ENCODE results near the gene TENM3. TPM values are rescaled to one million over a fixed set of nuclear protein-coding genes. Genes with fewer than 3 reads are reported as not detected.

Gene TENM3
- total RNA-seq, 1 experiment from 2014 or later: 108 TPM

- DNase-seq (ENCODE audit: low spot score): no peak
These were observed 437.0 kb downstream of the TENM3 start for GRCh38 chr4:182680234-182680653.

GRCh38 chr4:182683661-182684060 lies 440.5 kb downstream of the TENM3 start:
- no peak for DNase-seq (ENCODE audit: low spot score)

GRCh38 chr4:182684796-182685195 lies 441.6 kb downstream of the TENM3 start:
- no peak for DNase-seq (ENCODE audit: low spot score)

- DNase-seq (ENCODE audit: low spot score): no peak
These were observed 444.9 kb downstream of the TENM3 start for GRCh38 chr4:182688081-182688480.

- DNase-seq (ENCODE audit: low spot score): no peak
These were observed 451.3 kb downstream of the TENM3 start for GRCh38 chr4:182694551-182694950.

GRCh38 chr4:182695009-182695408 lies 451.8 kb downstream of the TENM3 start:
- no peak for DNase-seq (ENCODE audit: low spot score)

GRCh38 chr4:182695842-182696241 lies 452.6 kb downstream of the TENM3 start:
- DNase-seq (ENCODE audit: low spot score): no peak

- DNase-seq (ENCODE audit: low spot score): no peak
These were observed 453.9 kb downstream of the TENM3 start for GRCh38 chr4:182697094-182697493.

GRCh38 chr4:182698212-182698611 lies 455.0 kb downstream of the TENM3 start:
- no peak for DNase-seq (ENCODE audit: low spot score)

- no peak for DNase-seq (ENCODE audit: low spot score)
These were observed 456.0 kb downstream of the TENM3 start for GRCh38 chr4:182699201-182699600.

- no peak for DNase-seq (ENCODE audit: low spot score)
These were observed 456.6 kb downstream of the TENM3 start for GRCh38 chr4:182699795-182700194.

- no peak for DNase-seq (ENCODE audit: low spot score)
These were observed 457.4 kb downstream of the TENM3 start for GRCh38 chr4:182700362-182701160.

- DNase-seq (ENCODE audit: low spot score): no peak
These were observed 460.9 kb downstream of the TENM3 start for GRCh38 chr4:182704077-182704476.

GRCh38 chr4:182704948-182705347 lies 461.7 kb downstream of the TENM3 start:
- no peak for DNase-seq (ENCODE audit: low spot score)

- DNase-seq (ENCODE audit: low spot score): no peak
These were observed 462.2 kb downstream of the TENM3 start for GRCh38 chr4:182705389-182705788.

- no peak for DNase-seq (ENCODE audit: low spot score)
These were observed 468.0 kb downstream of the TENM3 start for GRCh38 chr4:182711211-182711610.

- no peak for DNase-seq (ENCODE audit: low spot score)
These were observed 472.3 kb downstream of the TENM3 start for GRCh38 chr4:182715548-182715947.

- DNase-seq (ENCODE audit: low spot score): no peak
These were observed 473.0 kb downstream of the TENM3 start for GRCh38 chr4:182716192-182716591.

- DNase-seq (ENCODE audit: low spot score): no peak
These were observed 474.8 kb downstream of the TENM3 start for GRCh38 chr4:182717788-182718583.

- DNase-seq (ENCODE audit: low spot score): no peak
These were observed 481.2 kb downstream of the TENM3 start for GRCh38 chr4:182724414-182724813.

GRCh38 chr4:182729516-182729915 lies 486.3 kb downstream of the TENM3 start:
- DNase-seq (ENCODE audit: low spot score): no peak

- DNase-seq (ENCODE audit: low spot score): no peak
These were observed 487.6 kb downstream of the TENM3 start for GRCh38 chr4:182730791-182731190.

GRCh38 chr4:182736207-182736606 lies 493.0 kb downstream of the TENM3 start:
- no peak for DNase-seq (ENCODE audit: low spot score)
